CD14-positive monocyte (primary cell): ENCODE results near the gene CARD9. TPM values are rescaled to one million over a fixed set of nuclear protein-coding genes. Genes with fewer than 3 reads are reported as not detected.
A peak's percentile ranks its signal among the peaks of the same experiment; 100 is the strongest.

Source experiments
- DNase-seq, 3 donors: peaks; one replicate each; pipeline ENCODE4 v3.0.0-alpha.2; 2011 to 2022
- H2AFZ ChIP-seq: 2 replicates; pipeline ENCODE4 v1.6.0; 2012; ENCODE audit warnings: mild to moderate bottlenecking, low read depth, low read length, inconsistent platforms; ENCODE audit not compliant: insufficient read depth, poor library complexity, severe bottlenecking
- H3K27ac ChIP-seq, 2 donors: 1 replicate in 1 of 2; 2 replicates in 1 of 2; pipeline ENCODE4 v1.5.1; 2012 to 2013; ENCODE audit warnings: low read length in 2 of 2, control low read depth in 1 of 2, inconsistent platforms in 1 of 2, low read depth in 1 of 2, mild to moderate bottlenecking in 1 of 2
- H3K27me3 ChIP-seq, 2 donors: one replicate each; pipeline versions ENCODE4 v1.6.0 to v1.6.1; 2011 to 2013; ENCODE audit warnings: low read length in 2 of 2; ENCODE audit not compliant: control insufficient read depth in 2 of 2, insufficient read depth in 2 of 2
- H3K36me3 ChIP-seq, 2 donors: replicated peaks in 1 of 2; 1 replicate in 1 of 2; 2 replicates in 1 of 2; pipeline versions ENCODE4 v1.5.1 to v1.6.1; 2012 to 2013; ENCODE audit warnings: low read length in 2 of 2, control low read depth in 1 of 2, inconsistent platforms in 1 of 2, mild to moderate bottlenecking in 1 of 2; ENCODE audit not compliant: insufficient read depth in 2 of 2, control insufficient read depth in 1 of 2
- H3K4me1 ChIP-seq, 2 donors: 1 replicate in 1 of 2; 2 replicates in 1 of 2; pipeline versions ENCODE4 v1.5.1 to v1.6.1; 2012 to 2013; ENCODE audit warnings: low read length in 2 of 2, control low read depth in 1 of 2, inconsistent platforms in 1 of 2, mild to moderate bottlenecking in 1 of 2, moderate library complexity in 1 of 2; ENCODE audit not compliant: insufficient read depth in 2 of 2, control insufficient read depth in 1 of 2
- H3K4me2 ChIP-seq: replicated peaks from 2 replicates; pipeline ENCODE3; 2012; ENCODE audit warnings: low read length, moderate library complexity, mild to moderate bottlenecking; ENCODE audit not compliant: poor library complexity, severe bottlenecking; ENCODE audit errors: extremely low read depth
- H3K4me3 ChIP-seq, 3 experiments: fragments of 200-600 bp in 1 of 3; sonication (generic) in 1 of 3; replicated peaks in 1 of 3; 1 replicate in 2 of 3; 2 replicates in 1 of 3; pipeline ENCODE4 v1.5.1; 2011 to 2013; ENCODE audit warnings: low read length in 3 of 3, mild to moderate bottlenecking in 3 of 3, control low read depth in 2 of 3, low read depth in 2 of 3, inconsistent platforms in 1 of 3, moderate library complexity in 1 of 3
- H3K79me2 ChIP-seq: 2 replicates; pipeline ENCODE4 v1.6.0; 2012; ENCODE audit warnings: mild to moderate bottlenecking, control low read depth, inconsistent platforms, low read length, moderate library complexity; ENCODE audit not compliant: insufficient read depth
- H3K9ac ChIP-seq: 2 replicates; pipeline ENCODE4 v1.6.0; 2017; ENCODE audit warnings: low read length, mild to moderate bottlenecking; ENCODE audit not compliant: insufficient read depth, poor library complexity, severe bottlenecking
- H3K9me3 ChIP-seq, 2 donors: replicated peaks in 1 of 2; 1 replicate in 1 of 2; 2 replicates in 1 of 2; pipeline versions ENCODE4 v1.5.1 to v1.6.1; 2012 to 2013; ENCODE audit warnings: low read length in 2 of 2, control low read depth in 1 of 2; ENCODE audit not compliant: control insufficient read depth in 1 of 2, insufficient read depth in 1 of 2
- H4K20me1 ChIP-seq: 2 replicates; pipeline ENCODE4 v1.6.0; 2012; ENCODE audit warnings: mild to moderate bottlenecking, low read length, control low read depth, moderate library complexity; ENCODE audit not compliant: insufficient read depth
- H3K27ac Mint-ChIP-seq, 7 donors: one replicate each; pipeline ENCODE4 v1.8.0; 2020; ENCODE audit warnings: mild to moderate bottlenecking in 7 of 7, mixed read lengths in 7 of 7, moderate library complexity in 6 of 7, inconsistent platforms in 2 of 7
- H3K27me3 Mint-ChIP-seq, 3 donors: one replicate each; pipeline ENCODE4 v1.8.0; 2021 to 2022; ENCODE audit warnings: low read depth in 3 of 3, mild to moderate bottlenecking in 3 of 3, mixed read lengths in 3 of 3, moderate library complexity in 3 of 3, inconsistent platforms in 1 of 3
- H3K36me3 Mint-ChIP-seq, 2 donors: one replicate each; pipeline ENCODE4 v1.8.0; 2020; ENCODE audit warnings: mixed read lengths in 2 of 2, inconsistent platforms in 1 of 2, mild to moderate bottlenecking in 1 of 2
- H3K4me1 Mint-ChIP-seq: one replicate; pipeline ENCODE4 v1.8.0; 2020; ENCODE audit warnings: mild to moderate bottlenecking, mixed read lengths
- H3K4me3 Mint-ChIP-seq, 2 donors: one replicate each; pipeline ENCODE4 v1.8.0; 2020; ENCODE audit warnings: mild to moderate bottlenecking in 2 of 2, mixed read lengths in 2 of 2, moderate library complexity in 1 of 2
- H3K9me3 Mint-ChIP-seq, 7 donors: one replicate each; pipeline ENCODE4 v1.8.0; 2020 to 2022; ENCODE audit warnings: mixed read lengths in 7 of 7, mild to moderate bottlenecking in 6 of 7, moderate library complexity in 6 of 7, inconsistent platforms in 2 of 7
- CTCF ChIP-seq: fragments of 200-600 bp; IDR thresholded peaks from one replicate; pipeline ENCODE4 v1.8.0; 2022; ENCODE audit warnings: antibody characterized with exemption, mild to moderate bottlenecking
- WGBS: methylation state at CpG from one replicate; pipeline ENCODE4 v1.1.5; 2013; ENCODE audit warnings: missing lambda C conversion rate; ENCODE audit not compliant: insufficient coverage; 5-methylcytosine and 5-hydroxymethylcytosine counted together
- intact Hi-C, 2 donors: fragments of 100-400 bp; cut with micrococcal nuclease; formaldehyde crosslinking; loops; one replicate each; pipeline versions ENCODE4 v1.15.0 to v1.15.1; 2023
- polyA plus RNA-seq, 3 donors: library from polyadenylated mRNA; depleted of rRNA in 1 of 3; unstranded in 2 of 3; stranded (reverse) in 1 of 3; fragments of 300-500 nt in 2 of 3; fragments of >200 nt in 1 of 3; fragmentation: Illumina TruSeq in 2 of 3; gene quantifications; 1 replicate in 2 of 3; 2 replicates in 1 of 3; pipeline ENCODE4 v1.2.3, GENCODE V29; 2012 to 2021

CARD9 gene
- polyA plus RNA-seq, 3 donors, result 34.3 to 108 (median 41.4) TPM

- Histone ChIP-seq H3K27me3 (peaks cover 0 to 28% of the 10 kb centered on the region in 2 donors), H3K4me2 (no peak overlapping the region), H3K79me2 (no peaks in the 10 kb centered on the region), H4K20me1 (no peaks in the 10 kb centered on the region), H3K4me3 (no peak overlapping the region), H2AFZ (peak overlapping the region; percentile 35), H3K9me3 (no peaks in the 10 kb centered on the region), H3K36me3 (no peaks in the 10 kb centered on the region), H3K4me1 (peaks cover 22 to 25% of the 10 kb centered on the region in 2 donors), H3K9ac (peak overlapping the region; percentile 4), H3K27ac (no peak overlapping the region)
- H3K36me3 Mint-ChIP-seq, result no peaks in the 10 kb centered on the region
- WGBS, result 4% methylated on average over 16 of the region's 28 CpGs
- H3K27me3 Mint-ChIP-seq, result peaks cover 19 to 35% (median 27%) of the 10 kb centered on the region in 3 donors
- H3K4me1 Mint-ChIP-seq, result peaks cover 17% of the 10 kb centered on the region
- no peak for DNase-seq
- H3K9me3 Mint-ChIP-seq, result peaks cover 0 to 2% (median 0%) of the 10 kb centered on the region in 7 donors
- intact Hi-C loops, result no loop called here
- no peak for TF ChIP-seq CTCF
- H3K27ac Mint-ChIP-seq, result peak overlapping the region in 1 of 7 donors; percentile 58
- peak overlapping the region in 1 of 2 donors; percentile 73 for H3K4me3 Mint-ChIP-seq
These were observed 47.3 kb downstream of the CARD9 start for GRCh38 chr9:136326061-136326760.

- H3K27me3 Mint-ChIP-seq, result peaks cover 19 to 37% (median 27%) of the 10 kb centered on the region in 3 donors
- TF ChIP-seq CTCF, result no peak
- Histone ChIP-seq H3K4me2 (no peak overlapping the region), H3K36me3 (no peaks in the 10 kb centered on the region), H3K9me3 (no peaks in the 10 kb centered on the region), H3K79me2 (no peaks in the 10 kb centered on the region), H3K9ac (no peak overlapping the region), H4K20me1 (no peaks in the 10 kb centered on the region), H3K4me3 (no peak overlapping the region), H2AFZ (no peak overlapping the region), H3K27me3 (peaks cover 0 to 28% of the 10 kb centered on the region in 2 donors), H3K27ac (no peak overlapping the region), H3K4me1 (peaks cover 22 to 25% of the 10 kb centered on the region in 2 donors)
- no peak overlapping the region for H3K27ac Mint-ChIP-seq
- H3K9me3 Mint-ChIP-seq, result peaks cover 0 to 2% (median 0%) of the 10 kb centered on the region in 7 donors
- DNase-seq, result no peak
- H3K4me1 Mint-ChIP-seq, result peaks cover 17% of the 10 kb centered on the region
- intact Hi-C loops, result no loop called here
- 95% methylated on average over 13 of the region's 13 CpGs for WGBS
- no peaks in the 10 kb centered on the region for H3K36me3 Mint-ChIP-seq
- H3K4me3 Mint-ChIP-seq, result no peak overlapping the region
These were observed 48.1 kb downstream of the CARD9 start for GRCh38 chr9:136325358-136325757.
